ENCODE data around the gene PAK2.
"Not testable (repeated sequence)": the region's sequence is repeated elsewhere in the genome, so short reads cannot be mapped to it uniquely, and the experiment has no call there.

The PAK2 gene

DNA sequence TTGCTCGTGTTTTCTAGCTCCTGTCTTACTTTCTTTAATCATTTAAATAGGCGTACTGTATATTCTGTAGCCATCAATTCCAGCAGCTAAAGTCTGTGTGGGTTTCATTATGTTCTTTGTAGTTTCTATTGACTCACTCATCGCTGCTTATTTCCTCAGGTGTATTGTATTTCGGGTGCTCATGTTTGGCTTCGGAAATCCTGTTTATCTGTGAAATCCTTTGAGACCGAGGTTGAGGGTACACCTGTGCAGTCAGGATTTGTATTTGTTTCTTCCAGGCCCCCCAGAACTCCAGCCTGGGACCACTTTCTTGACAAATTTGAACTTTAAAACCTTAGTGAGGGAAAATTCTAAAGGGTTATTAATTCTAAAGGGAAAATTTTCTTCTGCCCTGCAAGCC lies 2.0 kb upstream of the PAK2 start:
- no peak for DNase-seq

DNA sequence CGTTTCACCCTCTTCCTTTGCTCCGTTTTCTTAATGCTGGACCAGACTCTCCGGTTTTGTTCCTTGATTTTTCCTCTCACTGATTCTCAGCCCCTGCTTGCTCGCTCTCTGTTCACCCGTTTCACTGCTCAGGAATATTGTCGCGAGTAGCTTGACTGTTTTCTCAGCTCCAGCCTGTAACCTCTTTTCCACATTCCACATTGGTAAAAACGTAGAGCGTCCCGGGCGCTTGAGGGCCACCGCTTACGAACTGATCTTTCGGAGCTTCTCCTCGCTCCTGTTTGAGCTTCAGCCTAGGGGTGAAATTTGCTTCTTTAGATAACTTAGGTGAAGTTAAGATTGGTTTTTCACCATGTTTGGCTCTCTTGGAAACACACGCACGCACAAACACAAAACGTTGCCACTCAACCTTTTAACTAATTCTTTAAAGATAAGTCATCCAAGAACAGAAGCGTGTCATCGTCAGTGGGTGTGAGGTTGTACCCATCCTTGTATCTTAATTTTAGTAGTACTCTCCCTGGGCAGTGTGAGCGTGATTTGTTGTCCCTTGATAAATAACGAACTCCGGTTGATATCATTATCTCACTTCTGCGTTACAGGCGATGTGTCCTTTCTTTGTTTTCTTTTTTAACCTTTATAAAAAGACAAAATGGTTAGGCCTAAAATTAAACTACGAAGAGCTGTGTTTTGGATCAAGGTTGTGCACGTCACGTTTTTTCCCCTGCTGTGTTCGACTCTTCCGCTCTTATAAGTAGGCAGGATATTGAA lies 1.0 kb downstream of the PAK2 start:
- DNase-seq, result no peak

DNA sequence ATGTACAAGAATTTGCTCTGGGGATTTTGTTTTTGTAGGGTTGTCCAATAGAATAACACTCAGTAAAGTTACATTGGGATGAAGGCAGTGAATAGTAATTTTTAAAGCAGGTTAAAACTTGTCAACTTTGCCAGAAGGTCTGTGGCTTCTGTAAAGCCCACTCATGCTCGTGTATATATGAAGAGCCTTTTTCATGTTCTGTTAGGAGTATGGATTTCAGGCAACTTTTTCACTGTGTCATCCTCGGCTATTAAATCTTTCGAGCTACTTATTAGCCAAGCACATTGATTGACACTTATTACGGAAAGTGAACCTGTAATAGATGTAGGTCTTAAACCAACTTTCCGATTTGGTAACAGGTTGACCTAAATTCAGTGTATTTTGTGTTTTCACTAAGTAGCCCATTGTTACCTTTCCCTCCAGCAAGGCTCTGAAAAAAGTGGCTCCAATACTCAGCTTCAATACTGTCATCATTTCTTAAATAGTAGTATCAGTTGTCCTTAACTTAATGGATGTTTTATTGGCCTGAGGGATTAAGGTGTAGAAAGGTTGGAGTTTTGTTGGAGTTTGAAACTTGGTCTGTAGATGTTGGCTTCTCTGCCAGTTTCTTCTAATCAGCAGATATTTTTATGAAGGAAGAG lies 1.7 kb downstream of the PAK2 start:
- DNase-seq, result no peak

DNA sequence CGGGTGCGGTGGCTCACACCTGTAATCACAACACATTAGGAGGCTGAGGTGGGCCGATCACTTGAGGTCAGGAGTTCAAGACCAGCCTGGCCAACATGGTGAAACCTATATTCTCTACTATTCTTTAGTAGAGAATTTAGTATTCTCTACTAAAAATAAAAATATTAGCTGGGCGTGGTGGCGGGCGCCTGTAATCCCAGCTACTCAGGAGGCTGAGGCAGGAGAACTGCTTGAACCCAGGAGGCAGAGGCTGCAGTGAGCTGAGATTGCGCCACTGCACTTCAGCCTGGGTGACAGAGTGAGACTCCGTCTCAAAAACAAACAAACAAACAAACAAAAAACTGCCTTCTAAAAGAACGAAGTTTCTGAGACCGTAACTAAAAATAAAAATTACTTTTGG lies 3.9 kb downstream of the PAK2 start:
- not testable (repeated sequence) for DNase-seq

DNA sequence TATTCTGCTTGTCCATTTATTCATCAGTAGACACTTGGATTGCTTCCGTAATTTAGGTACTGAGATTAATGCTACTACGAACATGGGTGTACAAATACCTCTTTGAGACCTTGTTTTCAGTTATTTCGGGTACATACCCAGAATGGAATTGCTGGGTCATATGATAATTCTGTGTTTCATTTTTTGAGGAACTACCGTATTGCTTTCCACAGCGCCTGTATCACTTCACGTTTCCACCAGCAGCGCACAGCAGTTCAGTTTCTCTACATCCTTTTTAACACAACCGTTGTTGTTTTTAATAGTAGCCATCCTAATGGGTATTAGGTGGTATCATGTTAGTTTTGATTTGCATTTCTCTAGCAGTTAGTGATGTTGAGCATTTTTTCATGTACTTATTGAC lies 9.5 kb downstream of the PAK2 start:
- no peak for DNase-seq

DNA sequence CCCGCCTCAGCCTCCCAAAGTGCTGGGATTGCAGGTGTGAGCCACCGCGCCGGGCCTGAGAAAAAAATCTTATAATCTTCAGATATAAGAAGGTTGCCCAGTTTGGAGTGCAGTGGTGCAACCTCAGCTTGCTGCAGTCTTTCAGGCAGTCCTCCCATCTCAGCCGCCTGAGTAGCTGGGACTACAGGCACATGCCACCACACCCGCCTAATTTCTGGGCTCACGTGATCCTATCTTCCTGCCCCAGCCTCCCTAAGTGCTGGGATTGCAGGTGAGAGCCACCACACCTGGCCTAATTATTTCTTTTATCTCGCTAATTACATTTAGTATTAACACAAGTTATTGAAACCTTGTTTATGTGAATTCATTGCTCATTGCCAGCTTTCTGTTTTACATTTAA lies 13.5 kb downstream of the PAK2 start:
- DNase-seq, result no peak

DNA sequence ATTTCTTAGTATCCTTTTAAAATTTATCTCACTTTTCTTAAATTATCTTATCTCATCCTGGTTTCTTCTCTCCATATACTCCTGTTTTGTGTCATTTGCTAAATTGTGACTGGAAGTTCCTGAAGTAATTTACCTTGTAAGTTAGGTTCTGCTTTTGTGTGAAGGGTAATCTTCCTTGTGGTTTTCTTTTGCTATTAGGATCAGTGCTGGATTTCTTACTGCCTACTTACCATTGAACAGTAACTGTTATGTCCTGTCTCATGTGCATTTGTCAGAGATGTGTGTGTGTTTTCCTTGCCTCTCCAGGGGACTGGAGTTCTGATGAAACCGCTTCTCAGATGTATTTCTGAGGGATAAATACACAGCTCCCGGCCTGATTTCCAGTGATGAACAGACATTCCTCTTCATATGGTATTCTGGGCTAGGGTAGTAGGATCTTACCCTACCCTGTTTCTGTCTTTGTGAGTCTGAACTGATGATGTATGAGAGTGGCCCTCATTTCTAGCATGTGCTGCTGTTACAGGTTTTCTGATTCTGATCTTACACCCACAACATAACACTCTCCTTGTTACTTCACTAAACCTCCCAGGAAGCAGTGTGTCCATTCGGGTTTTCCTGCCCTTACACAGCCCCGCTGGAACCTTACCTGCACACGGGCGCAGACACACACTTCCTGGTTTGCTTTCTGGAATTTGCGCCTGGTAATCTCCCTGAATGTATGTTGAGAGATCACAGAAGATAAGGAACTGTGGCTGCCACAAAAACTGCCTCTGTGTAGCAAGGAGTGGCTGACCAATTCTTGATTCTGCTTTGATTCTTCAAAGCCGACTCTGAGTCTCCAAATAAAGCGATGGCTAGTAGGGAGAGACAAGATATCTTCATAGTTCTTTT lies 14.7 kb downstream of the PAK2 start:
- DNase-seq, result peak; percentile 17

DNA sequence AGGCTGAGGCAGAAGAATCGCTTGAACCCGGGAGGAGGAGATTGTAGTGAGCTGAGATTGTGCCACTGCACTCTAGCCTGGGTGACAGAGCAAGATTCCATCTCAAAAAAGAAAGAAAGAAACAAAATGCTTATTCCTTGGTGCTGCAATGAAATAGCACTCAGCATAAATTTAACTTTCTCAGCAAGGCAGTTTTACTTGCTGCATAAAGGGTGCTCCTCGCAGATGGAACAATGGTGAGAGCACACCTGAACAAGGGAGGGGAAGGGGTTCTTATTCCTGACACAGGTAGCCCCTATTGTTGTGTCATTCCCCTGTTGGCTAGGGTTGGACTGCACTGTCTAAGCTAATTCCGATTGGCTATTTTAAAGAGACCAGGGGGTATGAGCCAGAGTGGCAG lies 17.1 kb downstream of the PAK2 start:
- DNase-seq, result no peak

DNA sequence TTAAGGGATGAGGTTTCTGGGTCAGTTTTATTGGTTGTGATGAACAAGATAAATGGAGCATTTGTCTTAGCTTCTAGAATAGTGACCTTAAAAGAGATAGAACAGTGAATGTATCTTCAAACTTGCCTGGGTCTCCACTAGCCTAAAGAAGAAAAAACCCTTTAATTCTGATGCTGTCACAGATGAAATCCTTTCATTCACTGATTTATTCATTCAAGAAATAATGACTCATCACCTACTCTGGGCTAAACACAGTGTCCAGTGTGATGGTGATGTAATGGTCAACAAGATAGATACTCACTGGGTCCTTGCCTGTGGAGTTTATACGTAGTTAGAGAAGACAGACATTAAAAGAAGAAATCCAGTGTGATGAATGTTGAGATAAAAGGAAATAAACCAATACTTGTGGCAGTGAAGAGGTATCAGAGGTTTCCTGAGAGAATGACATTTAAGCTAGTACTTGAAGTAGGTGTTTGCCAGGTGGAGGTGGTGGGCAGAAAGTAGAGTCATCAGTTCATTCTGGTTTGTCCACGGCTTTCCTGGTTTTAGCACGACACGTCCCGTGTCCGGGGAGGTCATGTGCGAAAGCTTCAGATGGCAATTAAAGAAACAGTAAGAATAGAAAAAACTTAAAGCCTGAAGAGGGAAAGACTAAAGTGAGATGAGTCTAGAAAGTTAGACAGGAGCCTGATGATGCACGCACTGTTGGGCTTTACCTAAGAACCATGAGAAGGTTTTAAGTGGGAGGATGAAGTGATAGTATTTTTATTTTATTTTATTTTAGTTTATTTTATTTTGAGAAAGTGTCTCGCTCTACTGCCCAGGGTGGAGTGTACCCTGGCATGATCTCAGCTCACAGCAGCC lies 18.5 kb downstream of the PAK2 start:
- no peak for DNase-seq

DNA sequence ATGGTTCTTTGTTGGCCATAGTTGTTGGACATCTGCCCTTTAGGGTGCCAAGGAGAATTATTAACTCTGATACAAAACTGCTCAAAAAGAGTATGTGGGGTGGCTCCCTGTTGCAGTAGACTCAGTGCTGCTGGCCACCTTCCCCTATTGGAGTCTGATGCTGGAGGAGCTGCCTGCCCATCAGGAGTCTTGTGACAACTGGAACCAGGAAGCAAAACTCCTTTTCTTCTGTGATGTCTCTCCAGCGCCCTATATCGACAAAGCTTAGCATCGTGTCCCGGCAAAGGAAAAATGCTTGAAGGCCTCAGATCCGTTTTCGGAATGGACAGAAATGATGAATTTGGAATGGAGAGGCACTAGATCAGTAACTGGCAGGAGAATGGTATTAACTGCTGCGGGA lies 23.5 kb downstream of the PAK2 start:
- DNase-seq, result no peak

DNA sequence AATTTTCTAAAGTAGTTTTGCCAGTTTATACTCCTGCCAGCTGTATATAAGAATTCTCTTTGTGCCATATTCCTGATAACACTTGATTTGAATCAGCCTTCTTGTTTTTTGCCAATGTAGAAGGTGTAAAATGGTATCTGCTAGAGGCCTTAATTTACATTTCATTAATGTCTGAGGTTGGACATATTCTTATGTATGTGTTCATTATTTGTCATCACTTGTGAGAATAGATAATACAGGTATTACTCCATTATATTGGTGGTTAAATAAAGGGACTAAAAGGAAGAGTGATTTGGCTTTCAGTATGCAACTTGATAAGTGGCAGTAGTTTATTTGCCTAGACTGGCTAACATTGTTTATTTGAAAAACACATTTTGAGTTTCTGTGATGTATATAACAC lies 25.8 kb downstream of the PAK2 start:
- no peak for DNase-seq

DNA sequence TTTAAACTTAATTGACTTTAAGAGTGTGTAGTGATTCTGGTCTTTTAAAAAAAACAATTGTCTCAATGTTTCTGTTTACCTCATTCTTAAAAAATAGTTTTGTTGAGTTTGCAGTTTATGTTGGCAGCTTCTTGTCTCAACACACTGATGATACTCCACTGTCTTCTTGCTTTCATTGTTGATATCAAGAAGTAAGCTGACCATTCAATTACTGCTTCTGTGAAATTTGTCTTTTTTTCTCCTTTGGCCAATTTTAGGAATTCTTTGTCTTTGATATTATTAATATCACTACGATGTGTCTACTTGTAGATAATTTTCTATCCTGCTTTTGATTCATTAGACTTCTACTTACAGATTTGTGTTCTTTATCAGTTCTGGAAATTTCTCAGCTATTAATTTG lies 31.4 kb downstream of the PAK2 start:
- no peak for DNase-seq

DNA sequence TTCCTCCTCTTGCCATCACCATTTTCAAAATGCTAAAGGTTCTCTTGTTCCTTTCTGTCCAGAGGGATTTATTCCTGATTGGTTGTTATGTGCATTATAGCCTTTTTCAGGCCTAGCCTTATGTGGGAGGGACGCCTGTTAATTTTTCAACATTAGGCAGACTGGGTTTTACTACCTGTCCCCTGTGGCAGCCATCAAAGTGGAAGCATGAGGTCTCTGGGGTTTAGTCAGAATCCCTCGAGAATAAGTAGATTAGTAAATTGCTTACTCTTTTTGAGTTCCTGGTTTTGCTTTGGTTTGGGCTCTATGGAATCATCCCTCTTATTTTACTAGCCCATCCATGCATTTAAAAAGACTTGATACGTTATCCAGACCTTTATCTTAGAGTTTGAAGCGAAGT lies 32.4 kb downstream of the PAK2 start:
- no peak for DNase-seq

DNA sequence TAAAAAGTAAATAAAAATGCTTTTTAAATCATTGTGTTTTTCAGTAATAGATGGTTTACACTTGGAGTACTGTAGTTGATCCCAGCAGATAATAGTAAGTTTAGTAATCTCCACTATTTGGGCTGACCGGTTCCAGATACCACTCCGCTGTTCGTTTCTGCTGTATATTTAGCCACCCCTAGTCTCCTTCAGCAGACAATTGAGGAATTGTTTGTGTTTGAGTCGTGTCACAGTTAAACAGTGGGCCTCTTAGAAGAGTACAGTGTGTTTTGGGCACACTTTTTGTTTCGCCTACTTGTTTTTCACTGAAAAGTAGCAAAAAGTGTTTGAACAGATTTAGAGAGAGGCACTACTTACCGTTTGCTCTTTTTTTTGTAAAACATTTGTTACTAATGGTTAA lies 33.2 kb downstream of the PAK2 start:
- no peak for DNase-seq

DNA sequence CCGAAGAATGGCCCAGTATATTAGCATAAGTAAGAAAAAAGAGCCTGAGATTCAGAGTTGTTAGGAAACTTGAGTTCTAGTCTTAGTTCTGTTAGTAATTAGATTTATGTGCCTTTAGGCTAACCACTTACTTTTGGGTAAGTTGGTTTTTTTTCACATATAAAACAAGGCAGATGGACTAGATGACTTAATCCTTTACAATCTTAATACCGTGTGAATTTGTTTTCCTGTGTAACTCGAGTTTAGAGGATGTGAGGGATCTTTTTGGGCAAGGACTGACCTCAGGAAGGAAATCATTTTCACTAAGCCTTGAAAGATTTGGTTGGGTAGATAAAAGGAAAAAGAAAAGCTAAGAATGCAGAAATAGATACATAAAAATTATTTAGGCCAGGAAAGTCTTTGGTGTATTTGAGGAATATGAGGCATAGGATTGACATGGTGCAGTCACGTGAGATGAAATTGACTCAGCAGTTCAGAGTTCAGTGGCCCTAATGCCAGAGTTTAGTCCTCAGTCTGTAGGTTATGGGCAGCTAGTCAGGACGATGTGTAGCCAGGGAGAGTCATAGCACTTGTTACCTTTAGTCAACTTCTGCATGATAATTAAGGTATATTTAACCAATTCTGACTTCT lies 34.6 kb downstream of the PAK2 start:
- no peak for DNase-seq

DNA sequence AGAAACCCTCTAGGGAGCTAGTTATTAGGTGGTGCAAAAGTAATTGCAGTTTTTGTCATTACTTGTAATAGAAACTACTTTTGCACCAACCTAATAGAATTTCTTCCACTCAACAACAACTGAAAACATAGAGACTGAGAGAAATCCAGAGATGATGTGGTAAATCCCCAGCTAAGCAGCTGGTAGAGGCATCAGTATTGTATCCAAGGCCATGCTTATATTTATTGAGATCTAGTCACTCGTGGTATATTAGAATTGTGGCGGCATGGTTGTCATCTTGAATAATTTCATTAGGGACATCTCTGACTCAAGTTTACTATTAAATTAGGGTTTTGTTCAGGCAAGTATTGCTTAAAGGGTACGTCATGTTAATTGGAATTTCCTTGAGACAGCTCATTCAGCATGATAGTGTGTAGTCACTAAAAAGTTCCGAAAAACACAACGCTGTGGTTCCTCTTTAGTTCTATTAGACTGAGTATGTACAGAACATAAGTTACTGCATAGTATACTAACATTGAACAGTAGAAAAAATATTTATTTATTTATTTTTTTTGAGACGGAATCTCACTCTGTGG lies 35.3 kb downstream of the PAK2 start:
- no peak for DNase-seq

DNA sequence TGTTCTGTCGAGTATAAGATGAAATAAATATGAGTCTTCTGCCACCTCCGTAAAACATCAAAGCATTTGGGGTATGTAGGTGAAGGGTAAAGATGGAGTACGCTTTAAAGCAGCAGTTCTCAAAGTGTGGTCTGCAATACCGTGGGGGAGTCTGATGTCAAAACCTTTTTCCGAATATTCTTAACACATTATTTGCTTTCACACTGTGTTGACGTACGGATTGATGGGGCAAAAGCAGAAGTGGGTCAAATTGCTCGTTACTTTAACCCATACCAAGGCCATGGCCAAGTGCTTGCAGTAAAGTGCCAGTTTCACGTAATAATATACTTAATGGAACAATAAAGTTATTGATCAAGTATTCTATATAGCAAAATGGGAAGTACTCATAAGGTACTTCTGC lies 36.3 kb downstream of the PAK2 start:
- DNase-seq, result no peak

DNA sequence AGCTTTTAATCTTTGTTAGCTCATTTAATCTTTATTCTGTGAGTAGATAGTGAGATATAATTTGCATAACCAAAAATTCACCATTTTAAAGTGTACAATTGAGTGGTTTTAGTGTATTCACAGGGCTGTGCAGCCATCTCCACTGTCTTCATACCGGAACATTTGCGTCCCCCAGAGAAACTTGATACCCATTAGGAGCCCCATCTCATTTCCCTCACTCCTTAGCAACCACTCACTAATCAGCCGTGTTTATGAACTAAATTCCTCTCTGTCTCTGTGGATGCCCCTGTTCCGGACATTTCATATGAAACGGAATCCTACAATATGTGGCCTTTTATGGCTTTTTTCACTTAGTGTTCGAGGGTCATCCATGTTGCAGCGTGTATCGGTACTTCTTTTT lies 38.2 kb downstream of the PAK2 start:
- no peak for DNase-seq

DNA sequence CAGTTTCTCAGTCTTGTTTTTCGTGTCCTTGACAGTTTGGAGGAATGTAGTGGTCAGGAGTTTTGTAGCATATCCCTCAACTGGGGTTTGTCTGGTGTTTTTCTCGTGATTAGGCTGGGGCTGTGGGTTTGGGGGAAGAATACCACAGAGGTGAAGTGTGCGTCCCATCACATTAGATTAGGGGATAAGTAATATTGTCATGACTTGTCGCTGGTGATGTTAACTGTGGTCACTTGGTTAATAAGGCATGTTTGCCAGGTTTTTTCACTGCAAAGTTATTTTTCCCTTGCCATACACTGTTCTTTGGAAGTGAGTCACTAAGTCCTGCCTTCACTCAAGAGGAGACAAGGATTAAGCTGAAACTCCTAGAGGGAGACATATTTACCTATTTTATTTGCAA lies 39.1 kb downstream of the PAK2 start:
- no peak for DNase-seq

DNA sequence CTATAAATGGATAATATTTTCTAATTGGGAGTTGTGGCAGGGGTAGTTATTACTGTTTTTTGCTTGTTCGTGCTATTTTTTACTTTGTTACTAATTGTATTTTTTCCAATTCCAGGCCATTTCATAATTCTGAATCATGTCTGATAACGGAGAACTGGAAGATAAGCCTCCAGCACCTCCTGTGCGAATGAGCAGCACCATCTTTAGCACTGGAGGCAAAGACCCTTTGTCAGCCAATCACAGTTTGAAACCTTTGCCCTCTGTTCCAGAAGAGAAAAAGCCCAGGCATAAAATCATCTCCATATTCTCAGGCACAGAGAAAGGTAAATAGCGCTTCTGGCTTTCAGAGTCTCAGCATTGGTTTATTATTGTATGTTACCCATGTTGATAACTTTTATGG lies 42.9 kb downstream of the PAK2 start:
- no peak for DNase-seq

DNA sequence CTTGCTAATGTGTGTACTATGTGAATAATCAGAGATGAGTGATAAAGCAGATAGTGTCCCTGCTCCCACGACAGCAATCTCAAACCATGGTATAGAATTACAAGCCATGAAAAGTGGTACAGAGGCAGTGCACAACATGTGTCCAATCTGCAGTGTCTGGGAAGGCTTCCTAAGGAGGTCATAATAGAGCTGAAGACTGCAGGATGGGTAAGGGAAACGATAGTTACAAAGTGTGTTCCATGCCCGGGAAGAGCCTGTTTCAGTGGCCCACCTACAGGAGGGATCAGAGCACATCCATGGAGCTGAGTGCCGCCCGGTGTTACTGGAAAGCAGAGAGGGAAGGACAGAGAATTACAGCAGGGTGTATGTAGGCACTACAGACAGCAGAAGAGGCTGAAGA lies 48.9 kb downstream of the PAK2 start:
- DNase-seq, result no peak

DNA sequence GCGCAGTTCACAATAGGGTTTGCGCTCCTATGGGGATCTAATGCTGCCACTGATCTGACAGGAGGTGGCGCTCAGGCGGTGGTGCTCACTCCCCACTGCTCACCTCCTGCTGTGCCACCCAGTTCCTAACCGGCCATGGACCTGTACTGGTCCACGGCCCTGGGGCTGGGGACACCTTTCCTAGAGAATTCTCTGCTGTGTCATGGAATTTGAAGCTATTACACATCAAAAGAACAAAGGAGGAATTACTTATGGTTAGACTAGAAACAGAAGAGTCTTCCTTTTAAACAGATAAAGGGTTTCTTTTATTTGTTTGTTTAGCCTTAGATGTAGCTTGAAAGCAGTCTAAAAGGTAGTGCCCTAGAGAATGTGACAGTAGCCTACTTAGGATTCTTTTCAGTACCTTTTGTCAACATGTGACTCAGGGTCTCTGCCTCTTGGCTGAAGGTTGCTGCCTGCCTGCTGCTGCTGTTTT lies 50.3 kb downstream of the PAK2 start:
- DNase-seq, result no peak
